NB4 (cell line): ENCODE measurements around the gene MPPED1.

ENCODE experiments used
- MYC ChIP-seq: IDR thresholded peaks from 2 replicates; pipeline ENCODE4 v1.6.1; 2011; ENCODE audit warnings: low read depth, low read length
- POLR2A ChIP-seq: IDR thresholded peaks from 2 replicates; pipeline ENCODE4 v1.6.1; 2011; ENCODE audit warnings: mild to moderate bottlenecking; ENCODE audit not compliant: insufficient read length; ENCODE audit errors: extremely low read depth
- TF ChIP-seq, protein P1 (sequence below): IDR thresholded peaks from one replicate; pipeline ENCODE4 v1.5.1; 2012; ENCODE audit warnings: low read depth, low read length
- TF ChIP-seq, protein P2 (sequence below): IDR thresholded peaks from 2 replicates; pipeline ENCODE4 v1.6.1; 2011; ENCODE audit warnings: low read depth, low read length

- TF ChIP-seq POLR2A (no peak), MYC (no peak)
- TF ChIP-seq, protein P1, sequence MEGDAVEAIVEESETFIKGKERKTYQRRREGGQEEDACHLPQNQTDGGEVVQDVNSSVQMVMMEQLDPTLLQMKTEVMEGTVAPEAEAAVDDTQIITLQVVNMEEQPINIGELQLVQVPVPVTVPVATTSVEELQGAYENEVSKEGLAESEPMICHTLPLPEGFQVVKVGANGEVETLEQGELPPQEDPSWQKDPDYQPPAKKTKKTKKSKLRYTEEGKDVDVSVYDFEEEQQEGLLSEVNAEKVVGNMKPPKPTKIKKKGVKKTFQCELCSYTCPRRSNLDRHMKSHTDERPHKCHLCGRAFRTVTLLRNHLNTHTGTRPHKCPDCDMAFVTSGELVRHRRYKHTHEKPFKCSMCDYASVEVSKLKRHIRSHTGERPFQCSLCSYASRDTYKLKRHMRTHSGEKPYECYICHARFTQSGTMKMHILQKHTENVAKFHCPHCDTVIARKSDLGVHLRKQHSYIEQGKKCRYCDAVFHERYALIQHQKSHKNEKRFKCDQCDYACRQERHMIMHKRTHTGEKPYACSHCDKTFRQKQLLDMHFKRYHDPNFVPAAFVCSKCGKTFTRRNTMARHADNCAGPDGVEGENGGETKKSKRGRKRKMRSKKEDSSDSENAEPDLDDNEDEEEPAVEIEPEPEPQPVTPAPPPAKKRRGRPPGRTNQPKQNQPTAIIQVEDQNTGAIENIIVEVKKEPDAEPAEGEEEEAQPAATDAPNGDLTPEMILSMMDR, result no peak
- TF ChIP-seq, protein P2, sequence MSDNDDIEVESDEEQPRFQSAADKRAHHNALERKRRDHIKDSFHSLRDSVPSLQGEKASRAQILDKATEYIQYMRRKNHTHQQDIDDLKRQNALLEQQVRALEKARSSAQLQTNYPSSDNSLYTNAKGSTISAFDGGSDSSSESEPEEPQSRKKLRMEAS, result no peak
Measured at GRCh38 chr22:43406186-43406790, 5.5 kb upstream of the MPPED1 start.
